Nephron progenitor cell (in vitro differentiated cells): ENCODE results near the gene NFIA.

Experiments
- DNase-seq: peaks from one replicate; pipeline ENCODE4 v3.0.0; 2021
- H3K27ac Mint-ChIP-seq: 2 replicates; pipeline ENCODE4 v1.8.0; 2021; ENCODE audit warnings: mild to moderate bottlenecking, moderate library complexity, mixed read lengths
- H3K27me3 Mint-ChIP-seq: 2 replicates; pipeline ENCODE4 v1.8.0; 2021; ENCODE audit warnings: mild to moderate bottlenecking, low read depth, mixed read lengths; ENCODE audit not compliant: poor library complexity
- H3K36me3 Mint-ChIP-seq: 2 replicates; pipeline ENCODE4 v1.8.0; 2021; ENCODE audit warnings: low read depth, mixed read lengths
- H3K4me1 Mint-ChIP-seq: 2 replicates; pipeline ENCODE4 v1.8.0; 2021; ENCODE audit warnings: mixed read lengths
- H3K4me3 Mint-ChIP-seq: 2 replicates; pipeline ENCODE4 v1.8.0; 2021; ENCODE audit warnings: mild to moderate bottlenecking, moderate library complexity, mixed read lengths
- H3K9me3 Mint-ChIP-seq: 2 replicates; pipeline ENCODE4 v1.8.0; 2021; ENCODE audit warnings: mild to moderate bottlenecking, moderate library complexity, mixed read lengths
- CTCF ChIP-seq: fragments of 200-600 bp; sonication (generic); IDR thresholded peaks from 2 replicates; pipeline ENCODE4 v1.5.0; 2021; ENCODE audit warnings: antibody characterized with exemption

Gene NFIA

GRCh38 chr1:61132645-61133334 lies 50.4 kb downstream of the NFIA start:
- H3K9me3 Mint-ChIP-seq = no peaks in the 10 kb centered on the region
- no peak overlapping the region for H3K27ac Mint-ChIP-seq
- H3K4me1 Mint-ChIP-seq = peaks cover 32% of the 10 kb centered on the region
- no peak overlapping the region for H3K4me3 Mint-ChIP-seq
- no peaks in the 10 kb centered on the region for H3K36me3 Mint-ChIP-seq
- H3K27me3 Mint-ChIP-seq = peaks cover 24% of the 10 kb centered on the region
- DNase-seq = no peak
- no peak for TF ChIP-seq CTCF

DNA sequence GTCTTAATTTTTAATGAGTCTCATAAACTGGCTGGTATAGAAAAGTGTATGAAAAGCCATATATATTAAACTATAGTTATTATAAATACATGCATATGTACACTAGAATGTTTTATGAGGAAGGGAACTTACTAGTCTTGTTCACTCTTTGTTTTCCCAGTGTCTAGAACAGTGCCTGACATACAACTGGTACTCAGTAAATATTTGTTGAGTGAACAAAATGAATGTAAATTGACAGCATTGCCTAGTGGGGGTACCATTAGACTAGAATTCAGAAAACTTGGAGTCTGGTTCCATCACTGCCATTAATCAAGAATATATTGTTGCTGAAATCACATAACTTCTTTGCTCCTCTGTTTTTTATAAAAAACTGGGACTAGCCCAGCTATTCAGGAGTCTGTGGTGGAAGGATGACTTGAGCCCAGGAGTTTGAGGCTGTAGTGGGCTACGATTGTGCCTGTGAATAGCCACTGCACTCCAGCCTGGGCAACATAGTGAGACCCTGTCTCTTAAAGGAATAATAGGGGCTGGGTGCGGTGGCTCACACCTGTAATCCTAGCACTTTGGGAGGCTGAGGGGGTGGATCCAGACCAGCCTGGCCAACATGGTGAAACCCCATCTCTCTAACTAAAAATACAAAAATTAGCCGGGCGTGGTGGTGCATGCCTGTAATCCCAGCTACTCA lies 51.1 kb downstream of the NFIA start:
- Mint-ChIP-seq H3K27me3 (peaks cover 24% of the 10 kb centered on the region), H3K27ac (no peak overlapping the region), H3K4me1 (peaks cover 32% of the 10 kb centered on the region), H3K4me3 (no peak overlapping the region), H3K9me3 (no peaks in the 10 kb centered on the region), H3K36me3 (no peaks in the 10 kb centered on the region)
- no peak for DNase-seq
- no peak for TF ChIP-seq CTCF

DNA sequence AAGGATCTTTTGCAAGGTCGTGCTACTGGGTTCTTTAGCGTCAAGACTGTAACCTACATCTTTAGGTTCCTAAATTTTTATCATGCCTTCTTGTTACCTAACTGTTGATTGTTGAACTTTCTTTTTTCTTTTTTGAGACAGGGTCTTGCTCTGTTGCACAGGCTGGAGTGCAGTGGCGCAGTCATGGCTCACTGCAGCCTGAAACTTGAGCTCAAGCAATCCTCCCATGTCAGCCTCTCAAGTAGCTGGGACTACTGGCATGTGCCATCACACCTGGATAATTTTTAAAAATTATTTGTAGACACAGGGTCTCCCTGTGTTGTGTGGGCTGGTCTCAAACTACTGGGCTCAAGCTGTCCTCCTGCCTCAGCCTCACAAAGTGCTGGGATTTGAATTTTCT lies 52.9 kb downstream of the NFIA start:
- no peak for TF ChIP-seq CTCF
- H3K4me3 Mint-ChIP-seq = no peak overlapping the region
- H3K9me3 Mint-ChIP-seq = no peaks in the 10 kb centered on the region
- DNase-seq = peak; percentile 21
- H3K27me3 Mint-ChIP-seq = peaks cover 14% of the 10 kb centered on the region
- no peaks in the 10 kb centered on the region for H3K36me3 Mint-ChIP-seq
- peaks cover 47% of the 10 kb centered on the region for H3K4me1 Mint-ChIP-seq
- H3K27ac Mint-ChIP-seq = no peak overlapping the region

DNA sequence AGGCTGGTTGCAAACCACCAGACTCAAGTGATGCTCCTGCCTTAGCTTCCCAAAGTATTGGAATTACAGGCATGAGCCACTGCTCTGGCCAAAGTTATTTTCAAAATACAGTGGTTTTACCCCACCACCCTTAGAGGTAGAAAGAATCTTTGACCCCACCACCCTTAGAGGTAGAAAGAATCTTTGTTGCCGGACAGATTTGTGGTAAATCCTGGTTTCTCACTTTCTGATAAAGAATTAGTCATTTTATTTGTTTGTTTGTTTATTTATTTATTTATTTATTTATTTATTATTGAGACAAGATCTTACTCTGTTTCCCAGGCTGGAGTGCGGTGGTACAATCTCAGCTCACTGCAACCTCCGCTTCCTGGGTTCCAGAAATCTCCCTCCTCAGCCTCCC lies 55.9 kb downstream of the NFIA start:
- DNase-seq = no peak
- Mint-ChIP-seq H3K4me3 (no peak overlapping the region), H3K9me3 (no peaks in the 10 kb centered on the region), H3K27me3 (peaks cover 11% of the 10 kb centered on the region), H3K27ac (no peak overlapping the region), H3K4me1 (peaks cover 47% of the 10 kb centered on the region), H3K36me3 (no peaks in the 10 kb centered on the region)
- TF ChIP-seq CTCF = no peak

- Mint-ChIP-seq H3K4me1 (peaks cover 46% of the 10 kb centered on the region), H3K27ac (no peak overlapping the region), H3K9me3 (no peaks in the 10 kb centered on the region), H3K27me3 (peaks cover 18% of the 10 kb centered on the region), H3K4me3 (no peak overlapping the region), H3K36me3 (no peaks in the 10 kb centered on the region)
- no peak for DNase-seq
- no peak for TF ChIP-seq CTCF
Measured at GRCh38 chr1:61138921-61139774, 56.8 kb downstream of the NFIA start.
